GM13977 (cell line): Measurements from ENCODE around the gene NR1I3.

Experiments used
- DNase-seq: peaks from one replicate; pipeline ENCODE4 v3.0.0; 2012; ENCODE audit warnings: low spot score
- CTCF ChIP-seq: IDR thresholded peaks from 2 replicates; pipeline ENCODE4 v1.5.1; 2012; ENCODE audit warnings: mild to moderate bottlenecking, control low read depth; ENCODE audit not compliant: insufficient read depth; ENCODE audit errors: extremely low read depth, missing control alignments
- in situ Hi-C: fragments of 300-500 bp; cut with MboI; formaldehyde crosslinking; loops from one replicate; pipeline ENCODE4 v1.12.0; 2022; ENCODE audit warnings: low sequenced_read_pairs, low pct_unique_long_range_greater_than_20kb, mixed read lengths, inconsistent platforms; ENCODE audit not compliant: unreplicated experiment

Gene NR1I3

GRCh38 chr1:161273402-161273801 lies 35.4 kb upstream of the NR1I3 start:
- DNase-seq, result no peak
- in situ Hi-C loops, result loop anchor here (10.0 kb wide), 1 partner anchor 49 kb away; the partner anchor contains the start of genes APOA2 and TOMM40L
- TF ChIP-seq CTCF, result no peak

- in situ Hi-C loops, result no loop called here
- no peak for DNase-seq
- TF ChIP-seq CTCF, result no peak
Observed at GRCh38 chr1:161267321-161267720, 29.3 kb upstream of the NR1I3 start.

GRCh38 chr1:161266836-161267235 lies 28.8 kb upstream of the NR1I3 start:
- DNase-seq, result no peak
- in situ Hi-C loops, result no loop called here
- no peak for TF ChIP-seq CTCF

- in situ Hi-C loops, result no loop called here
- TF ChIP-seq CTCF, result no peak
- no peak for DNase-seq
Observed at GRCh38 chr1:161266202-161266601, 28.2 kb upstream of the NR1I3 start.

- no peak for TF ChIP-seq CTCF
- in situ Hi-C loops, result no loop called here
- no peak for DNase-seq
Observed at GRCh38 chr1:161265305-161265704, 27.3 kb upstream of the NR1I3 start.

GRCh38 chr1:161261261-161262235 lies 23.5 kb upstream of the NR1I3 start:
- no peak for DNase-seq
- no peak for TF ChIP-seq CTCF
- in situ Hi-C loops, result no loop called here
